ENCODE data around the gene NRDC. TPM values are rescaled to one million over a fixed set of nuclear protein-coding genes. Genes with fewer than 3 reads are reported as not detected.

The NRDC gene
- total RNA-seq, 4 donors from 2014 or later = 97.8 to 154 (median 115) TPM

- Histone ChIP-seq H3K27me3 (no peaks in the 10 kb centered on the region), H3K27ac (no peak overlapping the region), H3K4me1 (peaks cover 4% of the 10 kb centered on the region), H3K9me3 (no peaks in the 10 kb centered on the region), H3K36me3 (peaks cover 14% of the 10 kb centered on the region), H3K4me3 (no peak overlapping the region)
- DNase-seq (ENCODE audit: low spot score in 2 of 2) = no peak
- WGBS = 87% methylated on average over 4 of the region's 4 CpGs
- no peak for TF ChIP-seq POLR2AphosphoS5 (IDR thresholded peaks at IDR 0.05)
- no peak for TF ChIP-seq EP300 (IDR thresholded peaks at IDR 0.05)
- no peak for TF ChIP-seq POLR2A (IDR thresholded peaks at IDR 0.05)
- no peak for TF ChIP-seq CTCF (IDR thresholded peaks at IDR 0.05)
These were observed 37.6 kb downstream of the NRDC start for GRCh38 chr1:51840743-51841461.

GRCh38 chr1:51840182-51840581 is 38.3 kb downstream of the NRDC start:
- Histone ChIP-seq H3K36me3 (peaks cover 18% of the 10 kb centered on the region), H3K4me3 (no peak overlapping the region), H3K4me1 (peaks cover 4% of the 10 kb centered on the region), H3K27me3 (no peaks in the 10 kb centered on the region), H3K27ac (no peak overlapping the region), H3K9me3 (no peaks in the 10 kb centered on the region)
- no peak for DNase-seq (ENCODE audit: low spot score in 2 of 2)
- WGBS = 91% methylated on average over 2 of the region's 2 CpGs
- TF ChIP-seq CTCF (IDR thresholded peaks at IDR 0.05) = no peak
- no peak for TF ChIP-seq POLR2A (IDR thresholded peaks at IDR 0.05)
- TF ChIP-seq EP300 (IDR thresholded peaks at IDR 0.05) = no peak
- no peak for TF ChIP-seq POLR2AphosphoS5 (IDR thresholded peaks at IDR 0.05)

- Histone ChIP-seq H3K4me1 (peaks cover 4% of the 10 kb centered on the region), H3K36me3 (peaks cover 22% of the 10 kb centered on the region), H3K4me3 (no peak overlapping the region), H3K9me3 (no peaks in the 10 kb centered on the region), H3K27ac (no peak overlapping the region), H3K27me3 (no peaks in the 10 kb centered on the region)
- TF ChIP-seq EP300 (IDR thresholded peaks at IDR 0.05) (no peak), POLR2A (IDR thresholded peaks at IDR 0.05) (no peak), CTCF (IDR thresholded peaks at IDR 0.05) (no peak), POLR2AphosphoS5 (IDR thresholded peaks at IDR 0.05) (no peak)
- WGBS = 83% methylated on average over 1 of the region's 1 CpG
- no peak for DNase-seq (ENCODE audit: low spot score in 2 of 2)
These were observed 39.4 kb downstream of the NRDC start for GRCh38 chr1:51839094-51839493.

- WGBS = 89% methylated on average over 1 of the region's 1 CpG
- TF ChIP-seq EP300 (IDR thresholded peaks at IDR 0.05) = no peak
- TF ChIP-seq POLR2A (IDR thresholded peaks at IDR 0.05) = no peak
- no peak for TF ChIP-seq CTCF (IDR thresholded peaks at IDR 0.05)
- no peak for TF ChIP-seq POLR2AphosphoS5 (IDR thresholded peaks at IDR 0.05)
- Histone ChIP-seq H3K36me3 (peaks cover 27% of the 10 kb centered on the region), H3K27ac (no peak overlapping the region), H3K9me3 (no peaks in the 10 kb centered on the region), H3K27me3 (no peaks in the 10 kb centered on the region), H3K4me3 (no peak overlapping the region), H3K4me1 (peaks cover 2% of the 10 kb centered on the region)
- DNase-seq (ENCODE audit: low spot score in 2 of 2) = no peak
These were observed 41.3 kb downstream of the NRDC start for GRCh38 chr1:51837243-51837642.

- DNase-seq (ENCODE audit: low spot score in 2 of 2) = no peak
- H3K36me3 ChIP-seq = peaks cover 44% of the 10 kb centered on the region
- no peaks in the 10 kb centered on the region for H3K4me1 ChIP-seq
- H3K9me3 ChIP-seq = no peaks in the 10 kb centered on the region
- TF ChIP-seq POLR2A (IDR thresholded peaks at IDR 0.05) (no peak), POLR2AphosphoS5 (IDR thresholded peaks at IDR 0.05) (no peak), CTCF (IDR thresholded peaks at IDR 0.05) (no peak), EP300 (IDR thresholded peaks at IDR 0.05) (no peak)
- no peak overlapping the region for H3K27ac ChIP-seq
- WGBS = 100% methylated on average over 2 of the region's 2 CpGs
- no peak overlapping the region for H3K4me3 ChIP-seq
- H3K27me3 ChIP-seq = no peaks in the 10 kb centered on the region
These were observed 44.8 kb downstream of the NRDC start for GRCh38 chr1:51833700-51834099.

Data from suprapubic skin (tissue), 4 donors.